Measurements from ENCODE around the gene FLRT3.

The FLRT3 gene

DNA sequence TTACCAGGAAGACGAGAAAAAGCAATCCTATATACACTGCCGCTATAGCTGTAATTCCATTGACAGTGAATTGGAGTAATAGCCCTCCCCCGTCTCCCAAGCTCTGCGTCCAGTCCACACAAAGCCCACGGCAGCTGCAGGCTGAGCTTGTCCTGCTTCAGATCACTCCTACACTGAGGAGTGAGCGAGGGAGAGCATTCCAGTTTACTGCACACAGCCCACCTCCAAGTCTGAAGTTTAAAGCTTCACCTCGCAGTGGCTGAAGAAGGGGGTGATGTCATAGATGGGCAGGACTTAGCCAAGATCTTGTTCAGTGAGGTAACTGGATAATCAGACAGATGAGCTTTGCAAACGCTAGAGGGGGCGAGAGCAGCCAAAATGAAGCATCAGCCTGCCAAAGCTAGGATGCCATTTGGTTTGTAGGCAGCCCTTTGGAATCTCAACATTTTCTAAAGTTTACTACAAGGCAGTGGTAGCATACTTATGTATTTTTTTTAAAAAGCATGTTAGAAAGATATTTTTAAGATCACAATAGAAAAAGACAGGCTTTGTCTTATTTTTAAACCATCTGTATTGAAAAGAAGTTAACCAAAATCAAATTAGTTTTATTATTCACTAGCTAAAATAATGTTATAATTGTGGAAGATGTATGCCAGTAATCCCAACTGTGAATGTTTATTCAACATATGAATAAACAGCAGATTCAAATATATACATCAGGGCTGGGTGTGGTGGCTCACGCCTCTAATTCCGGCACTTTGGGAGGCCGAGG lies at the start of gene FLRT3:
FLRT3 (minus strand) TSS at position 213 of the 772 bp plus-strand sequence. CDS start 10,106 bp downstream, outside the sequence.
- DNase-seq: peak; percentile 87 to 90

DNA sequence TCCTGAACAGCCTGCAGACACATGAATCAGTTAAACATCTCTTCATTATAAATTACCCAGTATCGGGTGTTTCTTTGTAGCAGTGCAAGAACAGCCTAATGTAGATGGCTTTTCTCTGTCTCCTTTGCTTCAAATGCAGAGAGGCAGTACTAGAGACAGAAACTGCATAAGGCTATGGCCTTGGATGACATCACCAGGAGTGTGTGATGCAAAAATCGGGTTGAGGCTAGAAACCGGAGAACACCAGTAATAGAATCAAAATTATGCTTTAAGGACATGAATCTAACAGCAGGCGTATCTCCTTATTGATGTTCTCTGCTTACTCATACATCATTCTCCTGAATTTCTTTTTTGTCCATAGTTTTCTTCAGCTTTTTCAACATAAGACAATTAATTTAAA lies 49.3 kb upstream of the FLRT3 start:
- no peak for DNase-seq

DNA sequence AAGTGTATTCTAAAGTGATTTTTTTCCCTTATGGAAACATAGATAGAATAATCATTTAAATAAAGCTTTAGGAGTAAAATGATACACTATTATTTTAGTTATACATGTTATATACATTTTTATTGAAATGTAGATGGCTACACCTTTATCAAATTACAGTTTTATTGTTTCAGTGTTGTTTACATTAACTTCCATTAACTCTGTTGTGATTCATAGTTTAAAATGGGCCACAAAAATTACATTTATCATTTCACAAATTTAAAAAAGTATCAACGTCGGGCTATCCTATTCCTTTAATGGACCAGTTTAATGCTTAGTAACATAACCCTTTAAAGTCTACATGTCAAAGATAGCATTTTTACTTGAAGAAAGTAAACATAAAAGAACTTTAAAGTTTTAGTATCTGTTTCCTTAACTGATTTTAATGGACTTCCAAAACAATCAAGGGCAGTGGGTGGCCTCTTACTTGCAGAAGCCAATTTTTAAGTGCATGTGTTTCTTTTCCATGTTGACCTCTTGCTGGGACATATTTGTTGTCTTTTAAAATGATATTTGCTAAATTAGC lies 47.8 kb upstream of the FLRT3 start:
- no peak for DNase-seq

DNA sequence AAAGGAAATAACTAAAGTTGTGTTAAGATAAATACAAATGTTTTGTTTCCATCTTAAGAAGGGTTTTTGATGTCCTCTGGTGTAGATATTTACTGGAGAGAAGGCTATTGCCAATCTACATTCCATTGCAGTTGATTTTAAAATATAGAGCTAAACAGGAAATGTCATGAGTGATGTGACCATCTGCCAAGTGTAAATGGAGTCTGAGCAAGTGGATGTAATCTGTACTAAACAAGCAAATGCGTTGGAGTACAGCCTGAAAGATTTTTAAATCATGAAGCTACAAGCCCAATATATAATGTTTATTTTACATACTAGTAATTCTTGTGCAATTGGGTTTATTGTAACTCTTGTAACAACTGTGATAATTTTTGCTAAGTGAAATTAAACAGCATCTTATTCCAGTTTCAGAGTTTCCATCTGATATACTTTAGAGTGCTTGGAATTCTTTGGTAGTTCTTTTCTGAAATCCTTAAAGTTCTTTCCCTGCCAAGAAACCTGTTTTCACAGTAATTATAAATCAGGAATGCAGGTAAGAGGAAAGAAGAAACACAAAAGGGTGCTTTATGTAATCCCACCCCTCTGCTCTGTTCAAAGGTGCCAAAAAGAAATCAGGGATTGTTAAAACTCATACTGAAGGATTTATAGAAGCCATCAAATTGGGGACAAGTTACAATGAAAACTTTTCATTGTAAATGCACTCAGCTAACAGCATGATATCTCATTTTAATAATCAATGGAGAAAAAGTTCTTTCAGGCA lies 47.2 kb upstream of the FLRT3 start:
- DNase-seq: no peak

DNA sequence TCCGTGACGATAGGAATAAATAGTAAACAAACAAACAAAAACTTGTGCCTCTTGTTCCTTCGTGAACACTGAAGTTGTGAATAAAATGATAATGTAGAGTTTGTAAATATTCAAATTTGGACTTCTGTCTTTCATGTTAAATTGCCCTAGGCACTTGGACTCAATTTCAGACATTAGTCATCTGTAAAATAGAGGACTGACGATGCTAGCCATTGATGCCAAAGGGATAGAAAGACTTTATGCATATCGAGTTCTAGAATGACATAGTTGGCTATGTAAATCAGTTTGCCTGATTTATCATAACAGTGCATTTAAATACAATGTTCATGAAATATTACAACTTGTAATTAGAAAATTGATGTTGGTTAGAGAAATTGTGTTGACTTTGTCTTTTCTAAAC lies 45.9 kb upstream of the FLRT3 start:
- DNase-seq: no peak

DNA sequence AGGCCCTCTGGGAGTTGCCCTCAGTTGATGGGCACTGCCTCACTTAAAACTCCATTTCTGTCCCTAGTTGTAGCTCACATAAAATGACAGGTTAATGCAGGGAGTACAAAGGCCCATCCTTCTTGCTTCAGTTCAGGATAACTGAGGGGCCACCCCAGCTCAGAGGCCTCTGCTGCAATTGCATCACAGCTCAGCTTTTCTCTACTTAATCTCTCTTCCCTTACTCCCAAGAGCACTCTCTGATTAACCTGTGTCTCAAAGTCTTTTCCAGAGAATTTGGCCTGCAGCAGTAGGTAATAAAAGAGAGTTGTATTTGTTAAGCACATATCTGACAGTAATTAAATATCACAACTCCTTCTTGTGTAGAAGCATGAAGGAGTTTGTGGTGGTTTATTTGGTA lies 40.9 kb upstream of the FLRT3 start:
- DNase-seq: no peak

DNA sequence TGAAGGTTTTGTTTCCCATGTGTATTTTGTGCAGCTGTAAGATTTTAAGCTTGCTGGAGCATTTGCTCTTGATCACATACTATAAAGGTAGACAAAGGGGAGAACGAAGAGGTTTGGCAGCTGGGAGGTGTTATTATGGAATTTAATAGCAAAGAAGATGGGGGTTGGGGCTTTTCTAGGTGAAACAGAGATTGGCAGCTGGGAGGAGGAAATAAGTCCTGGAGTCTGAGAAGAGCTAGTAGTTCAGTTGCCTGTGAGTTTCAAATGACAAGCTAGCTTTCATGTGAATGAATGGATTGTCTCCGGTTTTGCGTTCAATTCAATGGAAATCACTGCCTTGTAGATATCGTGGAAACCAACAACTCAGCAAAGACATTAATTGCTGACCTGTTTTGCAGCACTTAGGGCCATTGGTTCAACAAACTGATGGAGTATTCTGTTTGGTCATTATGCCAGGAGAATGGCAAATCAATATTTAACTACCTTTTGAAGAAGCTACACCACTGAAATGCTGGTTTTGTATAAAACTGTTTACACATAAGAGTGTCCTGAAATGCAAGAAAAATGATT lies 38.1 kb upstream of the FLRT3 start:
- DNase-seq: no peak

DNA sequence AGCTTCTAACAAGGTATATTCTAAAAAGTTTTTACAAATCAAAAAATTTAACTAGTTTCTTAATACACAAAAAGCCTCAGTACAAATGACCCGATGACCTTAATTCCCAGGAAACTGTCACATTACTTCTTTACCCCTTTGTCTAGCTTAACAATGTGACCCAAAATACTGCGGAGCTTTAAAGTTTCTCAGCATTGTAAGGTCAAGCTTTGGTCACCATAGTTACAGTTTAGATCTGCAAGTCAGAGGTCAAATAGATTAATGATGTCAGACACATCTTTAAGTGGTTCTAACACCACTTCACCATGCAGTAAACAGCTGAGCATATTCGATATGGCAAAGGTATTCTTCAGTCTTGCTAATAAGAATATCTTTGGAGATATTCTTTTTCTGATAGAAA lies 36.8 kb upstream of the FLRT3 start:
- DNase-seq: no peak

DNA sequence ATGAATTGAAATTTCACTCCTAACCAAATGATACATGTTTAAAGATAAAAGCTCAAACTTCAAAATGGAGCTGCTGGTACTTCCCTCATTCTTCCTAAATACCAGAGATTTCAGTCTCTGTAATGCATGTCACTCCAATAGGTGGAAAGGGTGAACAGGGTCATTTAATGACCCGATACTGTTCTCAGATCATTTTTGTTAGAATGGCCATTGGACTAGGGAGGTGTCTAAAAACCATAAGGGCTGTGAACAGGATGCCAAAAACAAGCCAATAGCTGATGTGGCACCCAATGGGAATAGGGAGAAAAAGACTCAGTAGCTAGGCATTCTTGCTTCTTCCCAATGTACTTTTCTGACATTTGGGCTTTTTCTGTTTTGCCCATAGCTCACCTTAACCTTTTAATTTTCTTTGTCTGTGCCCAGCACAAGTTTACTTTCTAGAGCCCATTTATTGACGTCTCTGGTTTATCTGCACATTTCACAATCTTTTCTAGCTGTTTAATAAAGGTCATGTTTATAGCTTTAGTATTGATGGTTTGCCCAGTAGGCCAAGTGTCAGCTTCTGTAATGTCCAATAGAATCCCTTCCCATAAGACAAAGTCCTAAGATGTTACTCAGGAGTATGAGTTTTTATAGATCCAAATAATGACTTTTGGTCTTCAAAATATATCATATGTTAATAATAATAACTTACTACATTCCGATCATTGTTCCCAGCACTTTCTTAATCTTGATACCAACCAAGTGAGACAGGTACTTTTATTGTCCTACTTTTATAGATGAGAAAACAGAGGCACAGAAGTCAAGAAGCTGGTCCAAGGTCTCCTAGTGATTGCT lies 24.3 kb upstream of the FLRT3 start:
- DNase-seq: no peak

DNA sequence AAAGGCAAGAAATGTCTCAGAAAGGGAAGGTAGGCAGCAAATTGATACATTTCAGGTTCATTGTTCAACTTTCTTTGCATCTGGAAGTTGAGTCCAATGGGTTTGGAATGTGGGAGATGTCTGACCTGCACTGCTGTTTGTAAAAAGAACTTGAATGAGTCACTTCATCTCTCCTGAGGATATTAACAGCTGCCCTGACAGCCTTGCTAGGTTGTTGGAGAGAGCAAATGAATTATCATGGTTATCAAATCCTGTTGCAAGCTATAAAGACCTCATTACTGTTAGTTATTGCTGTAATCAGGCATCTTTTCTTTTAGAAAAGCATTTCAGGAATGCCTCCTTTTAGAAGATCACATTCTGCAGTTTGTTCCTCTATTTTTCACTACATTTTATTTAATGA lies 23.0 kb upstream of the FLRT3 start:
- no peak for DNase-seq

DNA sequence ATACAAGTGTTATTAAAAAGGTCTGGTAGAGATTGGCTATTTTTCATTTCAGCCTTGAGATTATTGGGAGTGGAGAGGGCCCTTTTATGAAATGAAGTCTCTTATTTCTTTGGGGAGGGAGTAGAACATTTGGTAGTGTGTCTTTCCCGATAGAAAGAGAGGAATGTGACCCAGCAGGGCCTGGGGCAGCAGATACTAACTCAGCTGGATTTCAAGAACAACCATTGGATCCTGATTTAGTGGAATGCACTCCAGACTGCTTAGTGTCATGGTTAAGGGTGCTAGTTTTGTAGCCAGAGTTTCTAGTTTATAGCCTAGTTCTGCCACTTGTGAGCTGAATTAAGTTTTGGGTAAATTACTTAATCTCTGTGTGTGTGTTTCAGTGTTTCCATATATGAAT lies 18.4 kb upstream of the FLRT3 start:
- DNase-seq: no peak

DNA sequence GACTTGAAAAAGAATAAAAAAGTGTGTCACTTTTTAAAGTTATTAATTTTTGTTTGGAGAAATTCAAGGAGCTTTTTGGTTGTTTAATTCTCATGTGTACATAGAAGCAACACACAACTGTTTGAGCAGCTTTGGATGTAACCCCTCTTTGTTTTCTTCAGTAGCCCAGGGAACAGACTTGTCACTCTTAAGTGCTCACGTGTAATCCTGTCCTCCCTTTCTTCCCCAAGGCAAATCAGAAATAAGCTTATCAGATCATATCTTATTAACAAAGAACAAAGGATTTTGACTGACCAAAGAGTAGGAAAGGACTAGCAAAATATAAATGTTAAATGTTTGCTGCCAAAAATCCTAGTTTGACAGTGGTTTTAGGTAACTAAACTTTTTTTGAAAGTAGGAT lies 7.3 kb upstream of the FLRT3 start:
- no peak for DNase-seq

DNA sequence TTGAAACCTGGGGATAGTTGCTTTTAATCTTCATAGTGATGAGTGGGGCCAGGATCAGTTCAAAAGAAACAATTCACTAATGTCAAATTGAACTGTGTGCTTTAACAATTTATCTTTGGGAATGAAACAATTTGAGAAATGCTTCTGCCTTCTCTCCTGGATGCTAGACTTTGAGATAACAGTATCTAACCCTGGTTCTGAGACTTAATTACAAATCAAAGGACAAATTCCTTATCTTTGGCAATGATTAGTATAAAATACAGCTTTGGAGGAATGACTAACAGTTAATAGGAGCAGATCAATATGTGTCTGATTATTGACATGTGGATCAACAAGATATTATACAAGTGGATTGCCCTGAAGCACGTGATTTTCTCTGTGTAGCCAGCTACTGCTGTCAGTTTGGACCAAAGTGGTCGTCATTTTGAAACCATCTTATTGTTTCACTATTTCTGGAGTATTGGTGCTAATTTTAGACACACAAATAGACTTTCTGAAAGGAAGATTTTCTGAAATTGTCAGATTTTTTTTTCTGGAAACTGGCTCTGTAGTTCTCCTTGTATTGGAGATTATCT lies 6.2 kb upstream of the FLRT3 start:
- DNase-seq: no peak

DNA sequence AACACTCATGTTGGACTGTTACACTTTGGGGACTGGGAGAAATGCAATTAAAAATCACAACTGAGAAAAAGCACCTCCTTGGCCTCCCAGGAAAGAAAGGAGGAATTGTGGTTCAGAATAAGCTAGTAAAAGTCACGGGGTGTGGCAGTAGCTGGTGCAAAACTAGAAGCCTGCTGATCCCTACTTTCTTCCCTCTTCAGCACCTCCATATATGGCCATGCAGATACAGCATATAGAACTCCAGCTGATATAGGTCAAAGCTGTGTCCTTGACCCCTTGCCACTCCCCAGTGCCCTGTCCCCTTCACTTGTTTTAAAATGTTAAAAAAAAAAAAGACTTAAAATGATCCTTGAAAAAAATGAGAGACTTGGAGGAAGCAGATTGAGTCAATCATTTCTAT lies 5.5 kb upstream of the FLRT3 start:
- DNase-seq: no peak

DNA sequence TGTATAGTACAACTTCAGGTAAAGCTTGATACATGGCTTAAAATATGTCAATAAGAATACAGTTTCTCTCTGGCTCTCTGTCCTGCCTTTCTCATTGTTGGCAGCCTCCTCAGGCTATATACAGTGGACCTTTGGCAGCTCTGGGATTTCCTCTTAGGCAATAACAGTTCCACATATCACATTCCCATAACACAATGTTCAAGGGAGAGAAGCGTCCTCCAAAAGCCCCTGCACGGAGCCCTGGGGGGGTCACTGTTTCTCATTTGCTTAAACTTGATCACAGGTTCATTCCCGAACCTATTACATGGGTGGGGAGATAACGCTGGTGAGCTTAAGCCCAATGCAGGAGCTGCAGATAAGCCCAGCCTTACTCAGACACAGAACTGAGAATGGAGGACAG lies 4.4 kb upstream of the FLRT3 start:
- no peak for DNase-seq

DNA sequence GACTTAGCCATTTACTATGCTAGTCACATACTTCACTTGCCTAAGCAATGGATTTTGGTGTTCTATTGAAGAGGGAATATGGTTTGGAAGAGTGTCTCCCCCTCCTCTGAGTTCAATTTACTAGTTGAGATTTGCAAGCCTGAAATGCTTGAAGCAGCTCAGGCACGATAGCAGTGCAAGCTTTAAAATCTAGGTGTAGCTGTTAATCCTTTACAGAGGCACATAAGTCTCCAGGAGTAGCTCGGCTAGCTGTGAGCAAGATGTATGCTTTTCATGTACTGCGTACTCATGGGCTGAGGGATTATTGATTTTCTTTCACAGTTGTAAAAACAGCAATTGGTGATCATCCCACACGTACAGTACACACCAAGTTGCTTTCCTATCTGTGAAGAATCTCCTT lies 726 bp downstream of the FLRT3 start:
- DNase-seq: no peak

DNA sequence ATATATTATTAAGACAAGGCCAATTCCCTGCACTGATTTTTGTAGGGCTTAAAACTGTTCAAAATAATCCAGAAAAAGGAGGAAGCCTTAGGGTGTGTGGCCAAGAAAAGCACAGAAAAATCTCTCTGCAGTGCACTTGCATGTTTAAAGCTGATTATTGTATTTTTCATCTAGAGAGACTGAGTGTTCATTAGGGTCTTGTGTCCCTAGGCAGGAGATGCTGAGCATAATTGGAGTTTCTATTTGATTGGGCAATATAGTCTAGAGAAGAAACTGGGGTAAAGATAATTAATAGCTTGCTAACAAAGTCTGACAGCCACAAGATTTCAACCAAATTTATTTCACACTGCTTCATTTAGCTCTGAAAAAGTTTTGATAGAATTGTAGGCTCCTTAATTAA lies 2.4 kb downstream of the FLRT3 start:
- no peak for DNase-seq

DNA sequence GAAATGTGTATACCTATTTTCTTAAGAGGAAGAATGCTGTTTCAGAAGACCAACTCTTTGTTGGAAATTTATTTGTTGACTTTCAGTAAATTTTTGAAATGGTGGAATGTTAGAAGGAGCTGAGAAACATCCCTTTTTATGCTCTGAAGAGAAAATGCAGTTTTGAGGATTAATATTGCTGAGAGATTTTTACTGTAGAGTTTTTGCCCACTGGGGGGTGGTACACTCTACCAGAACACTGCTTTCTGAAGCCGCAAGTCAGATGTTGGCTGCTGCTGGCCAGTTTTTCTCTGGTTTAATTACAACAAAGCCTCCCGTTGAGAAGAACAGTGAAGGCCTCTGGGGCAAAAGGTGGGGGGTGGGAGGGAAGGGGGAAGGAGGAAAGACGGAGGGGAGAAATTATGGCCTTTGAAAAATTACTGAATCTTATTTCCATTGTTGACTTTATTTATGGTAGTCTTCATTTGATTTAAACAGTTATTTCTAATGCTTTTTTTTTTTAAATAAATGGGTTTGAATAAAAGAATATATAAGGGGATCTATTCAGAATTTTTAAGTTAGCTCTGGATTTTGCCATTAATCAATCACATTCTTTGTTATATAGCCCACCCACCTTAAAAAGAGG lies 3.0 kb downstream of the FLRT3 start:
- peak; percentile 37 to 49 for DNase-seq

DNA sequence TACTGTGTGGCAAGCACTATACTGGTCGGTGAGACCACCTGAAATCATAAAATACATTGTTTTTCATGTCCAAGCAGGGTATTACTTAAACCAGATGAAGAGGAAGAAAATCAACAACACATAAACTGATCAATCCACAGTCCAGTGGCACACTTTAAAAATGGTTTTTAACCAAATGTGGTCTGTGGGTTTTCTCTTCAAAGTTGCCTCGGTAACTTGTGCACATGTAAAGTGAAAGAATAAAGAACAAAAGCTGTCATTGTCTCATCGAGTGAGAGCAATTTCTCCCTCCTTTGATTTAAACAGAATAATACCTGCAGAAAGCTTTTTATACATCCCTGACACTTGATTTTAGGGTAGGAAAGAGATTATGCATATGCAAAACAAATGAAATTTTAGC lies 3.7 kb downstream of the FLRT3 start:
- no peak for DNase-seq

DNA sequence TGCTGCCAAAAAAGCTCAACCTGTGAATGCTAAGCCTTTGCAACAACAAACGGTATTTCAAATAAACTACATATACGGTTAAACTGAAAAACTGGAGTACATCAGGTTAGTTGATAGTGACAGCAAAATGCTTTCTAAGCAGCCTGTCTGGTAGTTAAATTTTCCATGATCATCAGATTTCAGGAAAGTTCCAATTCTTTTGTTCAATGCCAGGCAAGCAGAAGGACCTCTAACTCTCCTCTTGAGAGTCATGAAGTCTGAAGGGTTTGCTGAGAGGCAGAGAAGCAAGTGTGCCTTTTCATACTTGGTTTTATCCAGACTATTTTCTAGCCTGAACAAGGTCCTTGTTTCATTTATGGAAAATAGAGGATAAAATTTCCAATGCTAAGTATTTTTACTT lies 4.5 kb downstream of the FLRT3 start:
- no peak for DNase-seq

DNA sequence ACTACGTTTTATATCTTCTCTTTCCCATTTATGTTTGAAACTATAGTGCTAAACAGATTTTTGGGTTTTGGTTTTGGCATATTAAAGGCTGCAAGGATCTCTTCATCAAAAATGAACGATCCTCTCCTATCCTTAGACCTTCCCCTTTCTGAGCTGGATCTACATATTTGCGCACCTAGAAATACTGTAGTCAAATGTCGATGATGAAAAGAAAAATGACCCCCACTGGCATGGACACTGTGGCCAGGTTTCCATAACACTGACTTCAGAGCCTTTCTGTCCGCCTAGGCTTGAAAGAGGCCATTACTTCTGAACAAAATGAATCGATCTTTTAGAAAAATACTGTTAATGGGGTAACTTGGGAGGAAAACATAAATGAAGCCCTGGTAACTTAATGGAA lies 5.8 kb downstream of the FLRT3 start:
- no peak for DNase-seq

DNA sequence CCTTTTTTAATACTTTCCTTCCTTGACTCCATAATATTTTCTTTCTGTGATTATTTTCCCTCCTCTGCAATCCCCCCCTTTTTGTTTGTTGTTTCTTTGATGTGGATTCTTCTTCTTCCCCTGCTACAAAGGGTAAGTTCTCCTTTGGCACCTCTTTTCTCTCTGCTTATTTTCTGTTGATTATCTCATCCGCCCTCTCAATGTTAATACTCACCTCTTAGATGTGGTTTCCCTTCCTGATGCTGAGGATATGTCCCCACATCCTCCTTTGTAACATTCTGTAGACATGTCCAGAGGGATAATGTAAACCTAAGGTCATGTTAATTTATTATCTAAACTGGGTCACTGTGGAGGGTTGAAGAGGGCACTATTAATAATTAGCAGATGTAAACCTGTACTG lies 17.7 kb downstream of the FLRT3 start:
- no peak for DNase-seq

Data from Kasumi-1 (cell line).